ENCODE results near the gene ST7.

Gene ST7

DNA sequence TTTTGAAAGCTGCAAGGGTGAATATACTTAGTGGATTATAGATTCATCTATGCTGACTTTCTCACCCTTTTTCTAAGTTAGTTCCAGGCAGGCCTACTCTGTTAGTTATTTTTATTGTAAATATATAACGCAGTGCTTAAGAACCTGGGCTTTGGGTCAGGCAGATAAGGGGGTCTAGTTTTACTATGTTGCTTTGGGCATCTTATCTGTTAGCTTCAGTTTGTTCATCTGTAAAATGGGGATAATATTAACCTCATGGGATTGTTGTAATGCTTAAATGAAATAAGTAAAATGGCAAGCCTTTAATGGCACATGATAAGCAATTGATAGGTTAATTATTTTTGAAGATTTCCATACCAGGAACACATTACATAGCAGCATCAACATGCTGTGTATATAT lies 79.5 kb downstream of the ST7 start:
- no peak for DNase-seq (ENCODE audit: low read depth)

DNA sequence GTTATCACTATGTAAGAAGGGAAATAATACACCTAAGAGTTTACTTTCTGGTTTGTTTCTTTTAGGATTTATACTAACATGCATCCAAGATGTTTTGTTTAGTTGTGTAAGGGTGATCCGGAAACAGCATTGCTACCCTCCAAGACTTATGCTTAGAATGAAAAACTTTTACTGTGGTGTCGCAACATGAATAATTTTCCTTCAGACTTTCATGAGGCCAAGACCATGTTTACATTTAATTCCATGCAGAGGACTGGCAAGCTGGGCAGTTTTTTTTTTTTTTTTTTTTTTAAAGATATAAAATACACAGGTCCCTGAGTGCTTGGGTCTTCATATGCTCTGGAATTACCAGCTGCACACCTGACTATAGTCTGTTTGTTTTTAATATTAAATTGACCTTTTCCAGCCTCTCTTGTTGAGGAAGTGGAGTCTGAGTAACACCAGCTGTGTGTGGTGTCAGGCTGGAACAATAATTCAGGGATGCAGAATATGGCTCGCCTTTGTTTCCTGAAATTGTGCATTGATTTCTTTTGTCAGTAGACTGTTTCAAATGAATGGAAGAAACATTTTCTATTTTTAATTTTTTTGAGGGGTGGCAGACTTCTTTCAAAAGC lies 81.7 kb downstream of the ST7 start:
- no peak for DNase-seq (ENCODE audit: low read depth)

DNA sequence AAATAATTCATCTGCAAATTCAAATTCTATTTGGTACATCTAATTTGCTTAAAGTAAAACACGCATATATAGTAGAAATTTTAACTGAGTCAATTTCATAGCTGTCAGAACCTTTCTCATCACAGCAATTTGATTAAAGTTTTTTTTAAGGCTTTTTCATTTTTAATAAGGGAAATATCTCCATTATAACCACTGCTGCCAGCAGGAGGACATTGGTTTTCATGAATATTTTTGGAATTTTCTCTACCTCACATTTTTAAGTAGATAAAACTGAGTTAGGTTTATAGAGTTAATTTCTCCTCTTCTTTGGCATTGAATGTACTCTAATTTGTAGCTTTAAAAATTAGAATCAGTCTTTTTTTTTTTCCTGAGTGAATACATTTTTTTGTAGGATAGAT lies 82.2 kb downstream of the ST7 start:
- no peak for DNase-seq (ENCODE audit: low read depth)

DNA sequence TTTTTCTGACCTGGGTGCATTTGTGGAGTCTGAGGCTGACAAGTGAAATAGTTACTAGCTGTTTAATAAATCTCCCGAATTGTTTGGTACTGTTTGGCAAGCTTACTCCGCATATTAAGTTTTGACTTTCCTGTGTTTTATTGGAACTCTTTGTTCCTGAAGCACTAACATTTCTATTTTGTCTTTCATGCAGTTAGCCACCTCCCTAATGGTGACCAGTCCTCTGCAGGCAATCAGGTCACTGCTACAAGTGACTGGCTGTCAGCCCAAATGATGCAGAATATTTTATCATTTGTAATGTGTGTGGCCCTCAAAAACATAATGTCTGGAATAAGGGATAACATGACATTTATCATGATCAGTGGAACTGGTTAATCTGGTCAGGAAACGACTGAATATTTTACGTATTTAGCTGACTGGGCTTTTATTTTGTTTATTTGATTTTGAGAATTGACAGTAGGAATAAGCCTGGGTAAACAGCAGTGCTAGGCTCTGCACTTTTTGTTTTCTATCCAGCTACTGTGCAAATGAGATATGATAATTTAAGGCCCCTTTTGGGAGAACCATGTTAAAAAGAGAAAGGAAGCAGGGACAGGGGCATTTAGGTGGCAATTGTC lies 82.9 kb downstream of the ST7 start:
- no peak for DNase-seq (ENCODE audit: low read depth)

DNA sequence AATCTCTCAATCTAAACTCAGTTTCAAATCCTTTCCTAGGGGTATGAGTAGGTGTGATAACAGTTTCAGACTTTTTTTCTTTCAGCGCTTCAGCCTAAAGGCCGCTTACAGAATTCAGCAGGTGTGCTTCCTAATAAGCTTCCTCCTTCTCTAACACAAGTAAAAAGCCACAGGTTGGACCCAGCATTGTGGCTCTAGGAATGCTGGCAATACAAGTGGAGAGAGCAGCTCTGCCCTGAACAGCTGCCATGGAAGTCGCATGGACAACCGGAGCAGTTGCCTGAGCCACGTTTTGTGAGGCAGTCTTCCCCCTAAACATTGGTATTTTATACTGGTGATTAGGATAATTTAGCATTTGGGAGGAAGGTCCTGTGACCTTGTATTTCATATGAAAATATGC lies 83.5 kb downstream of the ST7 start:
- no peak for DNase-seq (ENCODE audit: low read depth)

DNA sequence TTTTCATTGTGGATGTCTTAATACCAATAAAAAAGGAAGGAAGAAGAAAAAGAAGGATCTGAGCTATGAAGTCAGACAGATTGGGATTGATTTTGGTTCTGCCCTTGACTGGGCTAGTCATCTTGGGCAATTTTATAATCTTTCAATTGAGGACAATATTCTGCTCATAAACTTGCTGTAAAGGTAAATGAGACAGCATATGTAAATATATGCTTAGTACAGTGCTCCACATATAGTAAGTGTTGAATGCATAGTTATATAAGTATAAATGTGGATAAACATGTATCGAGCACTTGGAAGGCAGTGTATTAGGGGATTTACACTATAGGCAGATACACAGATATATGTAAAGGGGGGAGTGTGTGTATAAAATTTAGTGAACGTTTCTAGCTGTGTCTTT lies 85.1 kb downstream of the ST7 start:
- DNase-seq (ENCODE audit: low read depth) = no peak

DNA sequence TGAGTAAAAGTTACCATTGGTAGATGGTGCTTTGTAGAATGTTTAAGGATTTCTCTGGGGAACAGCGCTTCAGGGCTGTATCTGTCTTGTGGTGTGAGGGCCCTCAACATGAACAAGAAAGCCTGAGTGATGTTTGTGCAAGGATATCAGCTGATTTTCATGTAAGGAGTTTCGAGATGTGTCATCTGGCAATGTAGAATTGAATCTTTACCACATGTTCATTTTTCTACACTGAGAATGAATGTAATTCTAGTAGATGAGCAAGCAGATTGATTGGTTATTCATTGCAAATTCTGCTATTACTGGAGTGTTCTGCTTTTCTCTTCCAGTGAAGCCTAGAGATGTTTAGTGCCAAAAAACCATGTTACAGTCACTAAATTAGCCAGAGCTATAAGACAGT lies 87.7 kb downstream of the ST7 start:
- DNase-seq (ENCODE audit: low read depth) = peak; percentile 75

DNA sequence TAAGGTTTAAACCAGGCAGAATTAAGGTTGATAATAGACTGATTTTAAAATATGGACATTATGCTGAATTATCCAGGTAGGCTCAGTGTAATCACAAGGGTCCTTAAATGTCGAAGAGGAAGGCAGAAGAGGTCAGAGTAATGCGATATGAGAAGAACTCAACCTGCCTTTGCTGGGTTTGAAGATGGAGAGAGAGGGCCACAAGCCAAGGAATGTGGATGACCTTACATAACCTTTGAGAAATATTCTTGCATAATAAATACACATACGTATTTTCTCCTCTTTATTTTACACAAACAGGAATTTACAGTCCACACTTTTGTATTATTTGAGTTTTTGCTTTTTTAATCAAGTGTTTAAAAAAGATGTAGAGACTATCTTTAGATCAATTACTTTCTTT lies 88.5 kb downstream of the ST7 start:
- no peak for DNase-seq (ENCODE audit: low read depth)

DNA sequence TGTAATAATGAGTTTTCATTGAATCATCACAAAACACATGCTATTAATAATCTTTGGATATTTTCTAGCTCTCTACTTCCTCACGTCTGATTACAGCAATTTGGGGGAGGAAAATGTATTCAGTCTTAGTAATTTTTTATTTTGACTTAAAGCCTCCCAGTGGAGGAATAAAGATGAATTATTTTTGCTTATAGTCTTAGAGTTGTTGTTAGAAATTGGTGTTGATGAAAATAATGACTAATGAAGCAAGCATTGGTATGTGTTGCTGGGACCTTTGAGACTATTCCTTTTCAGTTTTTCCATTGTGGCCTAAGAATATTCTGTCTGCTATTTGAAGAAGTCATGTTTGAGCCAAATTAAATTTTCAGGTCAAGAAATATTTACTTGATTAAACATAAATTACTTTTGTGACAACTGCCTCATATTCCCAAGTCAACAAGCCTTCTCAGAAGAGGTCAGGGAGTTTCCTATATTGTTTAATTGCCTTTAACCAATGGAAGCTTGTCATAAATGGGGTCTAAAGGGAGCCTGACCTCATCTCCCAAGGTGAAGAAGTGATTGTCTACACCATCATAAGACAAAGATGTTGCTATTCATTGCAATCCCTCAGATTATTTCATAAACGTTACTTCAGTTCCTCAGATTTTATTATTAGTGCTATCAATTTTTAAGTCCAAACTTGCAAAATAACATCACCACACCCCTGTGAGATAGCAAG lies 90.0 kb downstream of the ST7 start:
- DNase-seq (ENCODE audit: low read depth) = no peak

DNA sequence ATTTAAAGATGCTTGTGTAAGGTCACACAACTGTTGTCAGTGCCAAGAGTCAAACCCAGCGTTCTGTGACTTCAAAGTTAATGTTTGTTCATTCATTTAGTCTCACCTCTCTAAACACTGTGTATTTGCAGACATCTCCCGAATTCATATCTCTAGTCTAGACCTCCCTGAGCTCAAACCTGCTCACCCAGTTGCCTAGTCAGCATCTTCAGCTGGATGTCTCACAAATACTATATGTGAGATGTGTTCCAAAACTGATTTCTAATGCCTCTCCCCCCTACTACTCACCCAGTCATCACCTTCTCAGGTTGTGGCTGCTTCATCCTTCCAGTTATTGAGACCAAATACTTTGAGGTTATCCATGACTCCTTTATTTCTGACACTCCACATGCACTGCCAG lies 91.4 kb downstream of the ST7 start:
- DNase-seq (ENCODE audit: low read depth) = no peak

DNA sequence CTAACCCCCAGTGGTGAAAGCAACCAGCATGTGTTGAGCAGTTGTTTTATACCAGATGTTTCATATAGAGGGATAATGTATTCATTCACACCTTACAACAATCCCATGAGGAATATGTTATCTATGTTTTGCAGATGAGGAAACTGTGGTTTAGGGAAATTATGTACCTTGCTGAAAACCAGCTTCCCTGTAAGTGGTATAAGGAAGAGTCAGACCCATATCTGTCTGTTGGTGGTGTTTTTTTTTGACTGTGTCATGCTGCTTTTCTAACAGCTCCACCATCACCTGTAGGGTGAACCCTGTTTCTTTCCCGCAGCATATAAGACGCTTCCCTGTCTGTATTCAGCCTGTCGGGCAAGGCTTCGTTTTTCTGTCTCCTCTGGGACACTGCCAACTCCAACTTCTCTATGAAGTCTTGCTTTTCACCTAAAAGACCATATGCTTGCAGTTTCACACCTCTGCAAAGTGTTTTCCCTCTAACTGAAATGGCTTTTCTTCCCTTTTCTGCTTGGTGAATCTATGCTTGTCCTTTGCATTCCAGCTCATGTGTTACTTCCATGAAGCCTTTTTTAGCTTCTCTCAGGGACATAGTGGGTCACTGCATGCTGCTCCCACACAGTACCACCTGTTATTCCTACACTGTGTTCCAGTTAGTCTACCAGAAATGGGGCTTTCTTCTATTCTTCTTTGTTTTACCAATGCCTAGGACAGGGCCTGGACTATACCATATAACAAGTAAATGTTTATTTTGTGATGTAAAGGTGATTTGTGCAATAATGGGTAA lies 92.8 kb downstream of the ST7 start:
- no peak for DNase-seq (ENCODE audit: low read depth)

DNA sequence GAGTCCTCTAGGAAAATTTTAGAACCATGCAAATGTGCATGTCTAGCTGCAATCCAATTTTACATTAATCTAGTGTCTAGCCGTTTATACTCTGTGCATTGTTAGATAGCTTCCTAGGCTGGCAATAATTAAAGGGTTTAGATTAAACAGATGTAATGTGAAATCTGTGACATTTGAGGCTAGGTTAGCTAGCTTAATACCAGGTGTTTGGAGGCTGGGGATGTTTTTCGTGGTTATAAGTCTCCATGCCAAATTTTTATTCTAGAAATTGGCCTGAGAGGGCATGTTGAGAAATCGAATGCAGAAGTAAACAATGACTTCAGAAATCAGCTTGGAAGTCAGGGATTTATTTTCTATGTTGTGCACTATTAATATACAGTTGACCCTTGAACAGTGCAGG lies 94.2 kb downstream of the ST7 start:
- no peak for DNase-seq (ENCODE audit: low read depth)

DNA sequence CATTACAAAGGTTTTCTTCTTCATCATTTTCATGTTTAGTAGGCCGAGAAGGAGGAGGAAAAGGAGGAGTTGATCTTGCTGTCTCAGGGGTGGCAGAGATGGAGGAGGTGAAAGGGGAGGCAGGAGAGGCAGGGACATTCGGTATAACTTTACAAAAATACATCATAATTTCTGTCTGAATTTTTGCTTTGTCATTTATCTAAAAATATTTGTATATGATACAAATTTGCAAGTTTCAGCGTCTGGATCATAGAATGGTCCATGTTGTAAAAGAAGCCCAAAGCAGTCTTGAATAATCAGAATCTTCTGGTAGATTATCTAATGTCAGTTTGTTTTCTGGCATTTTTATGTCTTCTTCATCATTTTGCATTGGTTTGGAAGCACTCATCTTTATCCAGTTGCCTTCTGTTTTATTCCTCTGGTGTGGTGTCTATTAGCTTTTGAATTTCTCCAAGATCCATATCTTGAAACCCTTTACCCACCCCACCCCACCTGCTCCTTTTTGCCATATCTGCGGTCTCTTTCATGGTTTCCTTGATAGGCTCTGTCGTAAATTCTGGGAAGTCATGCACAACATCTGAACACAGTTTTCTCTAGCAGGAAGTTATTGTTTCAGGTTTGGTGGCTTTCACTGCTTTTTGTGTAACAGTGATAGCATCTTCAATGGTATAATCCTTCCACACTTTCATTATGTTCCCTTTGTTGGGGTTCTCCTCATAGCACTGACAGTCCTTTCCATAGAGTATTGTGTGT lies 95.0 kb downstream of the ST7 start:
- DNase-seq (ENCODE audit: low read depth) = no peak

DNA sequence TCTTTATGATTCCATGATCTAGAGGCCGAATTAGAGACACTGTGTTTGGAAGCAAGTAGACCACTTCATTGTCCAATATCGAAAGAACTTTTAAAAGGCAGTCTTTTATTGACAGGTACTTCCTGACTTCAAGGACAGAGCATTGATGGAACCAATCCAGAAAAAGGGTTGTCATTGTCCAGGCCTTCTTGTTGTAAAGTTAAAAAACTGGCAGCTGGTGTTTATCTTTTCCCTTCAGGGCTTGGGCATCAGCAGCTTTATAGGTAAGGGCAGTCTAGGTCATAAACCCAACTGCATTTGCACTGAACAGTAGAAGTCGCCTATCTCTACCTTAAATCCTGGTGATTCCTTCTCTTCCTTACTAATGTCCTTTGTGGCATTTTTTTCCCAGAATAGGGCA lies 95.6 kb downstream of the ST7 start:
- DNase-seq (ENCODE audit: low read depth) = no peak

DNA sequence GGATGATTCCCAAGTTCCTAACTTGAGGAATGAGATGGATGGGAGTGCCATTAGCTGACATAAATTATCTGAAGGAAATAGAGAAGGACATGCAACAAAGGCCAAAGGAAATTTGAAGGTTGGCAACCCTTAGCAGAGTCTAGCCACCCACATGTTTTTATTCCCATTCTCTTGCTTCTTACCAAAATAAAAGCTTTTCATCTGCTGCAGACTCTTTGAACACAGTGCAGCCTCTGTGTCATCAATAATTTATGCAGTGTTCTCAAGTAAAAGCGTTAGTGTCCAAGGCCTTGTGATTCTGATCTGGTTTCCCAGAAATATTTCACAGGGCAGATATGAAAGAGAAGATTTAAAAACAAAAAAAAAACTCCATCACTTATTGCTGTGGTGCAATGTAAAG lies 98.5 kb downstream of the ST7 start:
- DNase-seq (ENCODE audit: low read depth) = no peak

DNA sequence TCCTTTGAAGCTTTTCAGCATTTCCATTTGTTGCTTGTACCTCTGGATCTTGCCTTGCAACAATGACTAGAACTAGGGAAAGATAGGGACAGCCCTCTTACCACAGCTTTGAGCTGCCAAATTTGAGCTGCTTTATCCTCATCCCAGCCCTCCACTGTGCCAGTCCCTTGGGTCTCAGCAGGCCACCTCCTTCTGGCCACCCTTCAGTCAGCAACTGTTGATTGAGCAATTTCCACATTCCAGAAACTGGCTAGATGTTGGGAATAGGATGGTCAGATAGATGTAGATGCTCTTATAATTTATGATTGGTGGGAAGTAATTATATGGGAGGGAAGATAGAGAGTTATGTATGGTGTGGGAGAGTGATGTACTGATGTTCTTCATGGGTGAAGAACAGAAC lies 100.1 kb downstream of the ST7 start:
- DNase-seq (ENCODE audit: low read depth) = no peak

DNA sequence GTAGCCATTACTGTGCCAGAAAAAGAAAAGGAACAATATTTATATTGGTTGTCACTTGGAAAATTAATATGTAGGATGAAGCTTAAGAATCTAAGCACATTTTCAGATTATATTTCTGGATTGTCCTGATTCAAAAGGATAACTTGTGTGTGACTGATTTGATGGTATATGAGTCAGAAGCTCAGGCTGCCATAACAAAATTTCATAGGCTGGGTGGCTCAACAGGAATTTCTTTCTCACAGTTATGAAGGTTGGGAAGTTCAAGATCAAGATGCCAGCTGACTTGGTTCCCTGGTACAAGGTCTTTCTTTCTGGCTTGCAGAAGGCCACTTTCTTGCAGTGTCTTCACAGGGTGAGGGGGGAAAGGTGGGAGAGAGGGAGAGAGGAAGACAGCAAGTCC lies 108.5 kb downstream of the ST7 start:
- no peak for DNase-seq (ENCODE audit: low read depth)

DNA sequence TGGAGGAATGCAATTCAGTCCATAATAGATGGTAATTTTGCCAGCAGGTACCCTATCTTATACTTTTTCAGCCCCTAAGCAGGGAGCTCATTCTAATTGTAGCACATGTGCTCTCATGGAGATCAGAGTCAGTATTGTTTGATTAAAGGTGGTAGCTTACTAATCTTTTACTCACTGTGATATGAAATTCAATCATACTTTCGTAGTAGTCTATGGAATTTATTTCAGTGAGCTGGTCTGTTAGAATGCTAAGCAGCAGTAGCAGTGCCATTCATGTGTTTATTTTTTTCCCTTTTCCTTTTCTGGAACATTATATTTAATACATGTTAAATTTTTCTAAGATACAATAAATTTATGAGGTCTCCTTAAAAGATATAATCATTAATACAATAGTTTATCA lies 109.0 kb downstream of the ST7 start:
- no peak for DNase-seq (ENCODE audit: low read depth)

DNA sequence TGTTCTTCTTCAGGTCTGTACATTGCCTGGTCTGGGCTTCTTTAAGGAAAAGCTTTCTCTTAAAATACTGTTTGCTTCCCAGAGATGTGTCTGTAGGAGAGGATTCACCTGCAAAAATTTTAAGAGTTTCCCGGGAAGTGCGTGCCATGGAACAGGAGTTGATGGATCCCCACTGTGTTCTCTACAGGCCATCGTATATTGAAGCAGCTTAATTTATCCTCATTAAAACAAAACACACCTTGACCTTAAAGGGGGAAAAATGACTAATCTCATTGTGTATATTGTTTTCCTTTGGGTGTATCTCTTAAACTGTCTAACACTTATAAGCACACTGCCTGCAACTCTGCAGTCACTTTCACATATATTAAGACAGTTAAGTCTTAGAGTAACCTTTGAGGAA lies 111.4 kb downstream of the ST7 start:
- DNase-seq (ENCODE audit: low read depth) = no peak

DNA sequence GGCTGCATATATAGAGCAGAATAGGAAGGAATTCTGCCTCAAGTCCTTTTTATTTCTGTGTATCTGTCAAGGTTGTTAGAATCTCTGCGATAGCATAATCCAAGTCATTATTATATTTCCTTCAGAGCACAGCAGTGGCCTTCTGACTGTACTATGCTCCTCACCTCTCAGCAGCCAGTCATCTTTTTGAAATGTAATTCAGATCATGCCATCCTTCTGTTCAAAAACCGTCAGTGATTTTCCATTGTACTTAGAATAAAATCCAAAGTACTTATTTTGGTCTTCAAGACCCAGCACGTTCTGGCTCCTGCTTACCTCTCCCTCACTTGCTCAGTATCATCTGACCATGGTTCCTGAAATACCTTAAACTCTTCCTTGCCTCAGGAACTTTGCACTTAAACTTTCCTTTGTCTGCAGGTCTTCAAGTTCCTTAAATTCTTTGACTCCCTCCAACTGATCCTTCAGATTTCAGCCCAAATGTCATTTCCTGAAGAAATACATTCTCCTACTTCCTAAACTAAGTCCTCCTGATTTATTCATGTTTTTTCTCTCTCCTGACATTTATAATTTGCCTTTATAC lies 112.4 kb downstream of the ST7 start:
- DNase-seq (ENCODE audit: low read depth) = no peak

DNA sequence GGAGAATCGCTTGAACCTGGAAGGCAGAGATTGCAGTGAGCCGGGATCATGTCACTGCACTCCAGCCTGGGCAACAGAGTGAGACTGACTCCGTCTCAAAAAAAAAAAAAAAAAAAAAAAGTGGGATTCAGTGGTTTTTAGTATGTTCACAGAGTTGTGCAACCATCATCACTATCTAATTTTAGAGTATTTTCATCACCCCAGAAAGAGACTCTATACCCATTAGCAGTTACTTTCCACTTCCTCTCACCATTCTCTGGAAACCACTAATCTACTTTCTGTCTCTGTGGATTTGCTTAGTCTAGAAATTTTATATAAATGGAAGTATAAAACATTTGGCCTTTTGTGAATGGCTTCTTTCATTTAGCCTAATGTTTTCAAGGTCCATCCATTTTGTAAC lies 113.4 kb downstream of the ST7 start:
- no peak for DNase-seq (ENCODE audit: low read depth)

DNA sequence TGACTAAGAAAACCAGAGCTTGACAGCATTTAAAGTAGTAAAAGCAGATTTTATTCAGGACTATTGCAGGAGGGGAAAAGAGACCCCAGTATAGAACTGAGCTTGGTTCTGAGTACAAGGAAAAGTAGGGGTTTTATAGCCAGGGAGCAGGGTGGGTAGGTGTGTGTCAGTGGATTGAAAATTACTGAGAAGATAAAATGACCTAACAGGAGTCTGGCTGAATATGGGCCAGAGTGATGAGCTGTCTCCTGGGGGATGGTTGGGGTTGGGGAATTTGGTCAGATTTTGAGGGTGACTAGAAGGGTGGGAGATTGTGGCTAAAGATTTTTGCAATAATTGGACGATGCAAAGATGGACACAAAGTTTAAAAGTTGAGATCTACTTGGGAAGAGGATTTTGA lies 114.0 kb downstream of the ST7 start:
- DNase-seq (ENCODE audit: low read depth) = no peak
